ENCODE measurements around the gene COPS7A. TPM values are rescaled to one million over a fixed set of nuclear protein-coding genes. Genes with fewer than 3 reads are reported as not detected.

The COPS7A gene
- total RNA-seq, 1 experiment from 2014 or later = 67.8 TPM

- H3K9me2 ChIP-seq (ENCODE audit: insufficient read depth) = no peaks in the 10 kb centered on the region
- no peak overlapping the region for H3K27ac ChIP-seq (ENCODE audit: low read depth, low read length)
- H3K27me3 ChIP-seq (ENCODE audit: insufficient read depth, low read length) = no peaks in the 10 kb centered on the region
- H2AFZ ChIP-seq (ENCODE audit: low read depth, low read length, poor library complexity, severe bottlenecking) = no peak overlapping the region
- DNase-seq (ENCODE audit: low read depth, low spot score) (no peak), ATAC-seq (no peak)
- H3K9me3 ChIP-seq (ENCODE audit: control insufficient read depth in 1 of 2, insufficient read depth in 1 of 2, low read depth in 1 of 2, low read length in 2 of 2) = no peaks in the 10 kb centered on the region
- CTCF ChIA-PET = no interaction called here
- TF ChIP-seq POLR2AphosphoS5 (IDR thresholded peaks at IDR 0.05; ENCODE audit: low read depth, low read length) (no peak), FOSL1 (IDR thresholded peaks at IDR 0.05; ENCODE audit: low read depth) (no peak), RAD21 (IDR thresholded peaks at IDR 0.05; ENCODE audit: low read depth) (no peak), YY1 (IDR thresholded peaks at IDR 0.05; ENCODE audit: extremely low read depth, insufficient replicate concordance, low read depth, low read length) (no peak), TCF7L2 (IDR thresholded peaks at IDR 0.05; ENCODE audit: borderline replicate concordance, extremely low read depth, insufficient read depth, insufficient read length) (no peak), SIN3A (IDR thresholded peaks at IDR 0.05; ENCODE audit: low read depth) (no peak), ELF1 (IDR thresholded peaks at IDR 0.05; ENCODE audit: borderline replicate concordance, low read depth) (no peak), ZNF274 (IDR thresholded peaks at IDR 0.05; ENCODE audit: low read depth, low read length) (no peak), CBX3 (IDR thresholded peaks at IDR 0.05; ENCODE audit: low read depth) (no peak), ZFX (IDR thresholded peaks at IDR 0.05) (no peak), REST (IDR thresholded peaks at IDR 0.05; ENCODE audit: low read depth) (no peak), EGR1 (IDR thresholded peaks at IDR 0.05; ENCODE audit: low read depth) (no peak), EZH2 (IDR thresholded peaks at IDR 0.05) (no peak), MAX (IDR thresholded peaks at IDR 0.05) (no peak), SRF (IDR thresholded peaks at IDR 0.05; ENCODE audit: low read depth) (no peak), POLR2A (IDR thresholded peaks at IDR 0.05; ENCODE audit: borderline replicate concordance, extremely low read depth, insufficient read depth, insufficient read length) (no peak), EZH2phosphoT487 (IDR thresholded peaks at IDR 0.05; ENCODE audit: borderline replicate concordance) (no peak)
- TF ChIP-seq, protein P1, sequence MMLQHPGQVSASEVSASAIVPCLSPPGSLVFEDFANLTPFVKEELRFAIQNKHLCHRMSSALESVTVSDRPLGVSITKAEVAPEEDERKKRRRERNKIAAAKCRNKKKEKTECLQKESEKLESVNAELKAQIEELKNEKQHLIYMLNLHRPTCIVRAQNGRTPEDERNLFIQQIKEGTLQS (IDR thresholded peaks at IDR 0.05) = no peak
- TF ChIP-seq, protein P2, sequence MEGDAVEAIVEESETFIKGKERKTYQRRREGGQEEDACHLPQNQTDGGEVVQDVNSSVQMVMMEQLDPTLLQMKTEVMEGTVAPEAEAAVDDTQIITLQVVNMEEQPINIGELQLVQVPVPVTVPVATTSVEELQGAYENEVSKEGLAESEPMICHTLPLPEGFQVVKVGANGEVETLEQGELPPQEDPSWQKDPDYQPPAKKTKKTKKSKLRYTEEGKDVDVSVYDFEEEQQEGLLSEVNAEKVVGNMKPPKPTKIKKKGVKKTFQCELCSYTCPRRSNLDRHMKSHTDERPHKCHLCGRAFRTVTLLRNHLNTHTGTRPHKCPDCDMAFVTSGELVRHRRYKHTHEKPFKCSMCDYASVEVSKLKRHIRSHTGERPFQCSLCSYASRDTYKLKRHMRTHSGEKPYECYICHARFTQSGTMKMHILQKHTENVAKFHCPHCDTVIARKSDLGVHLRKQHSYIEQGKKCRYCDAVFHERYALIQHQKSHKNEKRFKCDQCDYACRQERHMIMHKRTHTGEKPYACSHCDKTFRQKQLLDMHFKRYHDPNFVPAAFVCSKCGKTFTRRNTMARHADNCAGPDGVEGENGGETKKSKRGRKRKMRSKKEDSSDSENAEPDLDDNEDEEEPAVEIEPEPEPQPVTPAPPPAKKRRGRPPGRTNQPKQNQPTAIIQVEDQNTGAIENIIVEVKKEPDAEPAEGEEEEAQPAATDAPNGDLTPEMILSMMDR (IDR thresholded peaks at IDR 0.05 in 2 of 3, conservative IDR thresholded peaks at IDR 0.05 in 1 of 3; ENCODE audit: borderline replicate concordance in 1 of 3, insufficient read depth in 1 of 3, low read depth in 2 of 3, low read length in 2 of 3) = no peak
- RAD21 ChIA-PET (ENCODE audit: low non-redundant PET in 1 of 2, low total read pairs in 2 of 2, uncharacterized antibody in 2 of 2, unreplicated experiment in 2 of 2) = no interaction called here
- peaks cover 41 to 57% of the 10 kb centered on the region in 2 experiments; a peak in 3 of 4 replicates for H3K36me3 ChIP-seq (ENCODE audit: control insufficient read depth in 1 of 2, insufficient read depth in 2 of 2, low read length in 2 of 2)
- POLR2A ChIA-PET = no interaction called here
- H3K79me2 ChIP-seq (ENCODE audit: insufficient read depth, low read length) = peaks cover 31% of the 10 kb centered on the region
- H3K4me1 ChIP-seq (ENCODE audit: control insufficient read depth in 1 of 2, insufficient read depth in 2 of 2, low read length in 2 of 2) = peaks cover 14 to 21% of the 10 kb centered on the region in 2 experiments; a peak in 3 of 4 replicates
- no peak overlapping the region for H3K4me2 ChIP-seq (ENCODE audit: low read length)
- no peak overlapping the region for H3K9ac ChIP-seq (ENCODE audit: low read length)
- no peaks in the 10 kb centered on the region for H4K20me1 ChIP-seq (ENCODE audit: insufficient read depth)
- intact Hi-C loops (cut with micrococcal nuclease) = loop anchor here (5.0 kb wide), 1 partner anchor 212 kb away; no protein-coding TSS in a partner anchor
- no peak overlapping the region for H3K4me3 ChIP-seq (replicated peaks in 1 of 2; ENCODE audit: low read depth in 1 of 2, low read length in 2 of 2)
- BruUV-seq (replicated peaks) = no TSS peak
Measured at GRCh38 chr12:6750506-6750905, 26.7 kb downstream of the COPS7A start.

All from HCT116 (cell line).